ENCODE data around the gene SNUPN. TPM values are rescaled to one million over a fixed set of nuclear protein-coding genes. Genes with fewer than 3 reads are reported as not detected.
"Not testable (repeated sequence)": the region's sequence is repeated elsewhere in the genome, so short reads cannot be mapped to it uniquely, and the experiment has no call there.

Gene SNUPN
- total RNA-seq, 2 donors from 2014 or later, result 7.0 to 11.2 TPM

DNA sequence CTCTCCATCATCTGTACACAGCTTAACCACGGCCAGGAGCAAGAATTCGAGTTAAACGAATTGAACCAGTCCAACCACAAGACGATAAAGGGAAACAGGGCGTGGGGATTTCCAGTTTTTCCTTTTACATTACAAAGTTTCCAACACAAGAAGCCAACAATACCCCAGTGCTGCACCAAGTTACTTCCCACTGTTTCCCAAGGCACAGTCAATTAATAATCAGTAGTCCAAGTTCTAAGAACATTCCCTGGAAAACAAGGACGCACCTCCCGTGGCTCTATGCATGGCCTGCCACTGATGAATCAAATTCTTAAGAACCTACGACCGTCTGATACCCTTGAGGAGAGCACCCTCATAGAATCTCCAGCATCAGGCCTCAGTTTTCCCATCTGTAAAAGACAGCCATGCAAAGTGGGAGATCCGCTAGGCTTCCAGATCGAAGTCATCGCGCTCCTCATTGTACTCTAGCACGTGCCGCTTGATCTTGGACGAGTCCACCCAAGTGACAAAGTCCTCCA lies 13.7 kb upstream of the SNUPN start:
- WGBS, 2 donors, result 0 to 1% methylated on average over 9 to 16 of the region's 16 CpGs
- Histone ChIP-seq H3K9me3 (no peaks in the 10 kb centered on the region), H3K36me3 (replicated peaks in 1 of 2; ENCODE audit: insufficient read depth in 1 of 2, low read depth in 2 of 2) (no peaks in the 10 kb centered on the region), H3K4me3 (peak overlapping the region; percentile 54 to 99), H3K27ac (peak overlapping the region; percentile 83 to 98 (median 94)), H3K27me3 (no peaks in the 10 kb centered on the region), H3K4me1 (peaks cover 39% of the 10 kb centered on the region)
- intact Hi-C loops (cut with DNase I), result no loop called here
- ATAC-seq (no peak), DNase-seq (no peak)
- TF ChIP-seq, protein P1, sequence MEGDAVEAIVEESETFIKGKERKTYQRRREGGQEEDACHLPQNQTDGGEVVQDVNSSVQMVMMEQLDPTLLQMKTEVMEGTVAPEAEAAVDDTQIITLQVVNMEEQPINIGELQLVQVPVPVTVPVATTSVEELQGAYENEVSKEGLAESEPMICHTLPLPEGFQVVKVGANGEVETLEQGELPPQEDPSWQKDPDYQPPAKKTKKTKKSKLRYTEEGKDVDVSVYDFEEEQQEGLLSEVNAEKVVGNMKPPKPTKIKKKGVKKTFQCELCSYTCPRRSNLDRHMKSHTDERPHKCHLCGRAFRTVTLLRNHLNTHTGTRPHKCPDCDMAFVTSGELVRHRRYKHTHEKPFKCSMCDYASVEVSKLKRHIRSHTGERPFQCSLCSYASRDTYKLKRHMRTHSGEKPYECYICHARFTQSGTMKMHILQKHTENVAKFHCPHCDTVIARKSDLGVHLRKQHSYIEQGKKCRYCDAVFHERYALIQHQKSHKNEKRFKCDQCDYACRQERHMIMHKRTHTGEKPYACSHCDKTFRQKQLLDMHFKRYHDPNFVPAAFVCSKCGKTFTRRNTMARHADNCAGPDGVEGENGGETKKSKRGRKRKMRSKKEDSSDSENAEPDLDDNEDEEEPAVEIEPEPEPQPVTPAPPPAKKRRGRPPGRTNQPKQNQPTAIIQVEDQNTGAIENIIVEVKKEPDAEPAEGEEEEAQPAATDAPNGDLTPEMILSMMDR (IDR thresholded peaks at IDR 0.05), result no peak
- TF ChIP-seq POLR2A (IDR thresholded peaks at IDR 0.05), result no peak

DNA sequence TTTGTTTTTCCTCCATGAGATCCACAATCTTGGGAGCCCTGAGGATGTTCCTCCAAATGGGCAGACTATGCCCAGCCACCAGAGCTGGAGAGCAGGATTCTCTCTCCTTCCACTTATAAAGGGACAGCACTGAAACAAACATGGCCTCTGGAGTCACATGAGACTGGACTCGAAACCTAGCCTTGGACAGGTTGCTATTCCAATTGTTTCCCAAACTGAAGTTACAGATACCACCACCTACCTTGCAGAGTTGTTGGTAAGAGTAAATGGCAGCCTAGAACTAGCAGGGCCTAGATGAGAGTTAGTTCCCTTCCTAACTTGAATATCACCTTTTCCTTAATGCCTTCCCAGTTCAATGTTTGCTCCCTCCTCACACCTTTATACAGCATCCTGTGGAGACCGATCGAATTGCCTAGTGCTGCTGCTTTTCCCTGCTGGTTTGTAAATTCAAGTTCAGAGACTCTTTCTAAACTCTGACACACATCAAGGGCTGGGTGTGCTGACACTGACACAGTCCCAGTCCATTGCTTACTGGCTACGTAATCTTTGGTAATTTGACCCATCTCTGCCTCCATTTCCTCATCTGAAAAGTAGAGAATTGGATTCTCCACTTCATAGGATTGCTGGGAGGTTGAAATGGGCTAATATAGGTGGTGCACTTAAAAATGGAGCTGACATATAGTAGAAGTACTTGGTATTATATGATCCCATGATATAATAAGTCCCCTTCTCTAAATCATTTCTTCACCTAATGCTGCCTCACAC lies 11.9 kb upstream of the SNUPN start:
- no peak for ATAC-seq
- intact Hi-C loops (cut with DNase I), result no loop called here
- 62 to 79% methylated on average over 4 of the region's 4 CpGs for WGBS, 2 donors
- Histone ChIP-seq H3K4me1 (peaks cover 39% of the 10 kb centered on the region), H3K27ac (peak overlapping the region in 3 of 4 donors; percentile 83 to 98 (median 93)), H3K4me3 (no peak overlapping the region), H3K9me3 (no peaks in the 10 kb centered on the region), H3K36me3 (replicated peaks in 1 of 2; ENCODE audit: insufficient read depth in 1 of 2, low read depth in 2 of 2) (no peaks in the 10 kb centered on the region), H3K27me3 (no peaks in the 10 kb centered on the region)
- no peak for TF ChIP-seq POLR2A (IDR thresholded peaks at IDR 0.05)
- TF ChIP-seq, protein P1 (IDR thresholded peaks at IDR 0.05), result no peak
- DNase-seq, result no peak

DNA sequence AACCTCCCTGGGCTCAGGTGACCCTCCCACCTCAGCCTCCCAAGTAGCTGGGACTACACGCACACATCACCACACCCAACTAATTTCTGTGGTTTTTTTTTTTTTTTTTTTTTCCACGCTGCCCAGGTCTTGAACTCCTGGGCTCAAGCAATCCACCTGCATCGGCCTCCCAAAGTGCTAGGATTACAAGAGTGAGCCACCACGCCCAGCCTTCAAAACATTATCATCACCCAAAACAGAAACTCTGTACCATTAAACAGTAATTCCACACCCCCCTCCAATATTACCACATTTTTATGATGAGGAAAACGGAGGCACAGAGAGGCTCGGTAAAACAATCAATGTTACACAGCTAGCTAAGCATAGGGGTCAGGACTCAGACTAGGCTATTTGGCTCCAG lies 10.5 kb upstream of the SNUPN start:
- DNase-seq, result no peak
- no peaks in the 10 kb centered on the region for H3K27me3 ChIP-seq
- no peaks in the 10 kb centered on the region for H3K9me3 ChIP-seq
- intact Hi-C loops (cut with DNase I), result no loop called here
- no peak overlapping the region for H3K27ac ChIP-seq
- ATAC-seq, result no peak
- H3K36me3 ChIP-seq (replicated peaks in 1 of 2; ENCODE audit: insufficient read depth in 1 of 2, low read depth in 2 of 2), result no peaks in the 10 kb centered on the region
- TF ChIP-seq POLR2A (IDR thresholded peaks at IDR 0.05), result no peak
- TF ChIP-seq, protein P1 (IDR thresholded peaks at IDR 0.05), result no peak
- 87 to 88% methylated on average over 5 to 6 of the region's 6 CpGs for WGBS, 2 donors
- no peak overlapping the region for H3K4me3 ChIP-seq
- peaks cover 30% of the 10 kb centered on the region for H3K4me1 ChIP-seq

DNA sequence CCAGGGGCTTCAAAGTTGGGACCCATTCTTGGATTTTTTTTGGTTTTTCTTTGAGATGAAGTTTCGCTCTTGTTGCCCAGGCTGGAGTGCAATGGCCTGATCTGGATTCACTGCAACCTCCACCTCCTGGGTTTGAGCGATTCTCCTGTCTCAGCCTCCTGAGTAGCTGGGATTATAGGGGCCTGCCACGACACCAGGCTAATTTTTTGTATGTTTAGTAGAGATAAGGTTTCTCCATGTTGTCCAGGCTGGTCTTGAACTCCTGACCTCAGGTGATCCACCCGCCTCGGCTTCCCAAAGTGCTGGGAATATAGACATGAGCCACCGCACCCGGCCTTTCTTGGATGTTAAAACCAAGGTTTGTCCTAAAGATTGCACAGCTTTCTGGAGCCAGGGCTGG lies 8.4 kb upstream of the SNUPN start:
- H3K27ac ChIP-seq; H3K36me3 ChIP-seq (replicated peaks in 1 of 2; ENCODE audit: insufficient read depth in 1 of 2, low read depth in 2 of 2); H3K4me3 ChIP-seq; H3K9me3 ChIP-seq; DNase-seq; intact Hi-C loops (cut with DNase I); ATAC-seq; H3K27me3 ChIP-seq: not testable (repeated sequence)
- peaks cover 22% of the 10 kb centered on the region for H3K4me1 ChIP-seq
- 85 to 86% methylated on average over 7 of the region's 7 CpGs for WGBS, 2 donors

DNA sequence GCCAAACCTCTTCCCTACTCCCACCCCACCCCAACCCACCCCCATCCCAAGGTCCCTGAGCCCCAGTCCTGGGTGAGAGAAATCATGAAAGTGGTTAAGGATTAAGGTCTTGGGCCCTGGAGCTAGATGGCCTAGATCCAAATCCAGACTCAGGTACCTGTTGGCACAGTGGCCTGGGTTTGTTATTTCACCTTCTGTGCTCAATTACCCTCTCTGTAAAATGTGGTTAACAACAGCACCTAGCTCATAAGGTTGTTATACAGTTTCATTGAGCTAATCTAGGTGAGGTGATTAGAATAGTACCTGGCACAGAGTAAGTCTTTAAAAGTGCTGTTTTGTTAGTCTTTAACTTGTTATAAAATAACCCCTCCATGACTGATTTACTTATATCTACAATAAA lies 6.4 kb upstream of the SNUPN start:
- Histone ChIP-seq H3K9me3 (no peaks in the 10 kb centered on the region), H3K27me3 (no peaks in the 10 kb centered on the region), H3K4me1 (peaks cover 2% of the 10 kb centered on the region), H3K27ac (no peak overlapping the region), H3K4me3 (no peak overlapping the region), H3K36me3 (replicated peaks in 1 of 2; ENCODE audit: insufficient read depth in 1 of 2, low read depth in 2 of 2) (no peaks in the 10 kb centered on the region)
- no peak for DNase-seq
- no peak for TF ChIP-seq POLR2A (IDR thresholded peaks at IDR 0.05)
- TF ChIP-seq, protein P1 (IDR thresholded peaks at IDR 0.05), result no peak
- intact Hi-C loops (cut with DNase I), result no loop called here
- no peak for ATAC-seq

Data from body of pancreas (tissue), 4 donors.